Hypothalamus (tissue), 51 donors: ENCODE results near the gene CLDN18.

ENCODE experiments used
- DNase-seq, 51 donors: peaks; one replicate each; lab custom pipeline; 2025; lab: John Stamatoyannopoulos, UW

Gene CLDN18

GRCh38 chr3:138009476-138010272 lies at the start of gene CLDN18:
Gene CLDN18 (plus strand): TSS chr3:138010165. CDS start chr3:138010226, 61 bp downstream.
- no peak for DNase-seq

DNA sequence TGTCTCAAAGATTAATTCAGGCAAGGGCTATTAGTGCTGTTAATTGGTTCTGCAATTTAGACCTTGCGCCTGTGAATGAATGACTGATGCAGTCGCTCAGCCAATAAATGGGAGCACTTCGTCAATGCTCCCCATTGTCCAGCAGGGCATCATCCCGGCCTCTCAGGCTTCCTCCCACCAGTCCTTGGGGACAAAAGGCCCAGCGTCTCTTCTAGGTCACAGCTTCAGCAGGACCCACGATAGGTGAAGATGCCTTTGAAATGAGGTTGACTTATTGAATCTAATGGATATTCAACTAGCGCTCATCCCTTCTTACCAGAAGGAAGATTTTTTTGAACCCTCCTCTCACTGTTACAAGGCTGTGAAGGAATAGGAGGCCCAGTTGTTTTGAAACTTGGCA lies 47.7 kb upstream of the CLDN18 start:
- DNase-seq = no peak

DNA sequence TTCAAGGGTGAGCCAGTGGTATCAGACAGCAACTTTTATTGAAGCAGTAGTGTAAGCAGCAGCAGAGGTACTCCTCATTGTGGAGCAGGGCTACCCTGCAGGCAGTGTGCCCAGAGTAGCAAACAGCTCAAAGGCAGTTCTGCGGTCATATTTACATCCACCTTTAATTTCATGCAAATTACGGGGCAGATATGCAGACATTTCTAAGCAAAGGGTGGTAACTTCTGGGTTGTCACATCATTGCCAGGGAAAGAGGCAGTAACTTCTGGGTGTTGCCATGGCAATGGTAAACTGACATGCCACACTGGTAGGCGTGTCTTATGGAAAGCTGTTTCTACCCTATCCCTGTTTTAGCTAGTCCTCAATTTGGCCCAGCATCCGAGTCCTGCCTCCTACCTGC lies 46.5 kb upstream of the CLDN18 start:
- peak in 2 of 51 donors; percentile 1 to 4 for DNase-seq

GRCh38 chr3:137970914-137971831 lies 38.8 kb upstream of the CLDN18 start:
- DNase-seq = peak in 45 of 51 donors; percentile 3 to 76 (median 26)

- DNase-seq = no peak
Measured at GRCh38 chr3:137972396-137972795, 37.6 kb upstream of the CLDN18 start.

DNA sequence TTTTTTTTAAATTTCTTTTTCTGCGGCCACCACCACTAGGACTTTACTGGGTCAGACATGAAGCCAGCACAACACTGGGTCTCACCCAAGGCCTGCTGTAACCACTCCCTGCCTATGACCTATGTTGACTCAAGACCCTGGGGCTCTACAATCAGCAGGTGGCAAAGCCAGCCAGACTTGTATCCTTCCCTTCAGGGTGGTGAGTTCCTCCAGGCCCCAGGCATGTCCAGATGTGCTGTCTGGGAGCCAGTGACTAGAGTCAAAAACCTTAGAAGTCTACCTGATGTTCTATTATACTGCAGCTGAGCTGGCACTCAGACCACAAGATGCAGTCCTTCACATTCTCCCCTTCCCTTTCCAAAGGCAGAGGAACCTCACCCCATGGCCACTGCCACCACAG lies 31.6 kb upstream of the CLDN18 start:
- no peak for DNase-seq

- DNase-seq = no peak
Measured at GRCh38 chr3:137987723-137988122, 22.2 kb upstream of the CLDN18 start.

DNA sequence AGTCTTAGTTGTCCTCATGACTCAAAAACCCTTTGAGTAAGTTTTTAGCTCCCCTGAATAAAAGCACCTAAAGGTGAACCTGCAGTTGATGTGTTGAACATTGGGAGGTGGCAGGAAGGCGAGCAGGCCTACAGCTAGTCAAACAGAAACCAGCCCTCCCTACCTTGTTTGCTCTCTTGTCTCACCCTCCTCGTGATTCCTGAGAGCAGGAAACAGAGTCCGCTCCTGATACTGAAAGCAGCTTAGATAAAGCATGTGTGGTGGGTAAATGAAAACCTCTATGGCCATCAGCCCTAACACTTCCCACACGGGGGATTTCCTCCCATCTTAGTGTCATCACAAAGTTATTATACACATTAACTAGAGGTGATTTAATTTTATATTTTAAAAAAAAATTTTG lies 21.8 kb upstream of the CLDN18 start:
- no peak for DNase-seq

- DNase-seq = no peak
Measured at GRCh38 chr3:137988982-137989381, 21.0 kb upstream of the CLDN18 start.

- DNase-seq = no peak
Measured at GRCh38 chr3:137990427-137990826, 19.5 kb upstream of the CLDN18 start.

- DNase-seq = no peak
Measured at GRCh38 chr3:137992592-137992991, 17.4 kb upstream of the CLDN18 start.

DNA sequence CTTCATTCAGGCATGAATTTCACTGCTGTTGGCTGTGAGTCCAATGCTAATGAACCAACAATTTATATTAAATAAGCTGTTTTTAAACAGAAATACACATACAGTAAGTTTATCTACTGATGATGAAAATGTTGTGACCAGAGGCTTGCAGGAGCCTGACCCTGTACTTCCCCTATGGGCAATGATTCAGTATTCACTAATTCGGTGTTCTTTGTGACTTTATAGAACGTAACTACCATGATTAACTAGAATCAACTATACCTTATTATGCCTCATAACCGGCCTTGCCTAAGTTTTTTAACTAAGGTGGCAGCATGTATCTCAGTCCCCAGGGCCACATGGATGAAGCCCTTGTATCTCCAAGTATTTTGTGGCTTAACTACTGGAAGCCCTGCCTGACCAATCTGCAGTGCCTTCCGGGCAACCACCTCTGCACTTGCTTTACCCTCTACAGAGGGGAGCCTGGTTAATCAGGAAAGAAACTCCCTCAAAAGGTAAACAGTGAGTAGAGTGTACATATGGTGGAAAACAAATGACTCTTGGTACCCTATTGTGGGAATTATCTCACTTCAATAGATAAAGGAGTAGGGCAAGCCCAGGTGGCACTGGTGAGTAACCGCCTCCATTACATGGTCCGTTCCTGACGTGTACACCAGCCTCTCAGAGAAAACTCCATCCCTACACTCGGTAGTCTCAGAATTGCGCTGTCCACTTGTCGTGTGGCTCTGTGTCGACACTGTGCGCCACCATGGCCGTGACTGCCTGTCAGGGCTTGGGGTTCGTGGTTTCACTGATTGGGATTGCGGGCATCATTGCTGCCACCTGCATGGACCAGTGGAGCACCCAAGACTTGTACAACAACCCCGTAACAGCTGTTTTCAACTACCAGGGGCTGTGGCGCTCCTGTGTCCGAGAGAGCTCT lies 11.6 kb upstream of the CLDN18 start:
- DNase-seq = no peak

DNA sequence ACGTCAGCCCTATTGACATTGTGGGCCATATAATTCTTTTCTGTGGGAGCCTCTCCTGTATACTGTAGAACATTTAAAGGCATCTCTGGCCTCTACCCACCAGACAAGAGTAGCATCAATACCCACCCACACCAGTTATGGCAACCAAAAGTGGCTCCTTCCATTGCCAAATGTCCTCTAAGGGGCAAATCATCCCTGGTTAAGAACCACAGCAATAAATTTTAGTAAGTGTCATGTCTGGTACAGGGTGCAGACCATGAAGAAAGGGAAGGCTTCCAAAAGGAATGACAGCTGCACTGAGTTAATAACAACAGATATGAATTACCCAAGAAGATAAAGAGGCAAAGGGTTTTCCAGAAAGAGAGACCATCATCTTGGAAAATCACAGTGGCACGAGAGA lies 6.9 kb upstream of the CLDN18 start:
- no peak for DNase-seq

DNA sequence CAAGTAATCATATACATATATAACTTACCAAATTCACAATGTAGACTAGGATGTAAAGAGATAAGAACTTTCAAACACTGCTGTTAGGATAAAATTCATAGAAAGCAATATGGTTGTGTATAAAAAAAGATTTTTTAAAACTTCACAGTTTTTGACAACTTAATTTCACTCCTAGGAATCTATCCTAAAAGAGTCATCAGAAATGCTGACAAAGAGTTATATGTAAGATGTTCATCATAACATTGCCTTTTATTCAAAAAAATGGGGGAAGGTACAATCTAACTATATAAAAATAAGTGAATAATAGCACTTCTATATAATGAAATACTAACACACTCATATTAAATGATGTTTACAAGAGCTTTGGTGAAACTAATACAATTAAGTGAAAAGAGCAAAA lies 4.3 kb upstream of the CLDN18 start:
- no peak for DNase-seq

- no peak for DNase-seq
Measured at GRCh38 chr3:138007898-138008297, 2.1 kb upstream of the CLDN18 start.

DNA sequence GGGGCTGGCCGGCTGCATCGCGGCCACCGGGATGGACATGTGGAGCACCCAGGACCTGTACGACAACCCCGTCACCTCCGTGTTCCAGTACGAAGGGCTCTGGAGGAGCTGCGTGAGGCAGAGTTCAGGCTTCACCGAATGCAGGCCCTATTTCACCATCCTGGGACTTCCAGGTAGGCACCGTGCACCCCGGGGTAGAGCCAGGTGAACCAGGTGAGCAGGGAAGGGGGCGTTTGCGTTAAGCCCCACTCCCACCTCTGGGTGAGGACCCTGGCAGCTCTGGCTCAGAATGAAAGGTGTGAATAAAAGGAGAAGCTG lies 267 bp downstream of the CLDN18 start:
- no peak for DNase-seq

DNA sequence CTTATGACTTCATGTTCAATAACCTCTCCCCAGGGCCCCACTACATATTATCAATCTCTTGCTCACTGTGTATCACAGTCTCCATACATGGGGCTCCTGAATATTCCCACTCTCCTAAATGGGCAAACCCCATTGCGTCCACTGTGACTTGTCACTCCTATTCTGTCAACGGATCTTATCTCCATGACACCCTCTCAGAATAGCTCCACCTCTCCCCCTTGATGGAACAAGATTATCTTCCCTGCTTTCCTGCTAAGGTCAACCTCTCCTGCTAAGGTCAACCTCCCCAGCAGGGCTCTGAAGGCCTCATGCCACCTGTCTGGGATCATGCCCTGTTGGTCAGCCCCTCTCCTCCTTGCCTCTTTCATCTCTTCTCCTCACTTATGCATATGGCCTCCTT lies 1.8 kb downstream of the CLDN18 start:
- no peak for DNase-seq

- no peak for DNase-seq
Measured at GRCh38 chr3:138012526-138012925, 2.6 kb downstream of the CLDN18 start.

DNA sequence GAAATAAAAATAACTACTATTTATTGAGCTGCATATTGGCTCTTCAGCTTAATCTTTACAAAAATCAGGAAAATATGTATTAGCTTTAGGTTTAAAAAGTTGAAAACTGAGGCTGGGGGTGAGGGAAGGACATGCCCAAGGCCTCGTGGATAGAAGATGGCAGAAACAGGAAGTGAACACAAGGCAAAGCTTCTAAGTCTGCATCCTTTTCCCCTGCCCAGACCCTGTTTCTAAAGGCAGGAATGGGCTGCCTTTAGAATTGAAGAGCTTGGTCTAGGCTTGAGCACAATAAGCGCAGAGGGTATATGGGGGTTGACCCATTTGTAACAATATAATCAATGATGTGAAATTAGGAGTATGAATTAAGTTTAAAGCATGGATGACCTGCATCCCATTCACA lies 6.1 kb downstream of the CLDN18 start:
- no peak for DNase-seq

DNA sequence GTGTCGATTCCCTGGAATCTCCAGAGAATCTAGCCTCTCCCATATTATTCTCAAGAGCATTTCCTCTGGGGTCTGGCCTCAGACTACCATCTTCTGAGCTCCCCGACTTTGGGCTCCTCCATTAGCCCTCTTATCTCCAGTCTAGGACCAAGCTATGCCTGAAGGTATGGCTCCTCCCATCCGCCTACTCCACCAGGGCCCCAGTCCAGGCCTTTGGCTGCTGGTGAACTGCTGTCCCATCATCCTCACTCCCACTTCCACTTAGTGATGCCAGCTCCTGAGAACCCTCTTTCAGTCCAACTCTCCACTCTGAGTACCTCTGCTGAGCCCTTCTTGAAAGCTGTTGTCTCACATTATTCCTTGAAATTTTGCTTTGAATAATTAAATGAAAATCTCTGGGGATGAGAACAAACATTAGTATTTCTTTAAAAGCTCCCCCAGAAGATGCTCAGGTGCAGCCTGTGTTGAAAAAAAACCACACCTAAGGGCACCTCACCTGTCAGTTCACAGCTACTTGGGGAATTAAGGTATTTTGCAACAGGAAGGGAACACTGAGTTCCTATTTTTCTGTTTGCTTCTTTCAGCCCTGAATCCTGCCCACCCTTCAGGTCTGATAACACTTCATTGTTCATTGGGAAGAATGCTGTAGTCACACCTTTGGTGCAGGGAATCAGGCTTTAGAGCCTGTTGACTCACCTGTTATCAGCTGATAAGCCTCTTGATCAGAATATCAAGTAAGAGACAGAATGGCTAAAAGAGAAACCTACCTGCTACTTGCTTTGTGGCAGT lies 9.5 kb downstream of the CLDN18 start:
- no peak for DNase-seq
